GM23338 (cell line): ENCODE data around the gene PDE1C. TPM values are rescaled to one million over a fixed set of nuclear protein-coding genes. Genes with fewer than 3 reads are reported as not detected.

ENCODE experiments used
- ATAC-seq: fragments of 200-7000 bp; cut with Tn5 transposase; 3 replicates; pipeline ENCODE4 v1.9.1; 2020
- DNase-seq: peaks from one replicate; pipeline ENCODE4 v3.0.0-alpha.2; 2015; ENCODE audit warnings: low spot score
- H2AFZ ChIP-seq: fragments of 200-600 bp; sonication (generic); 2 replicates; pipeline ENCODE4 v1.8.0; 2016; ENCODE audit warnings: antibody characterized with exemption, mild to moderate bottlenecking, moderate library complexity
- H3F3A ChIP-seq: fragments of 200-600 bp; sonication (generic); replicated peaks from 2 replicates; pipeline ENCODE4 v1.8.0; 2017; ENCODE audit warnings: antibody characterized with exemption, mixed run types, low read depth
- H3K27ac ChIP-seq: fragments of 200-600 bp; sonication (generic); 2 replicates; pipeline ENCODE4 v1.6.1; 2016; ENCODE audit warnings: low read depth
- H3K27me3 ChIP-seq: fragments of 200-600 bp; sonication (generic); 2 replicates; pipeline ENCODE4 v1.8.0; 2016; ENCODE audit warnings: mild to moderate bottlenecking, mixed run types, moderate library complexity; ENCODE audit not compliant: insufficient read depth
- H3K36me3 ChIP-seq: fragments of 200-600 bp; sonication (generic); 2 replicates; pipeline ENCODE4 v1.8.0; 2016; ENCODE audit warnings: mild to moderate bottlenecking; ENCODE audit not compliant: insufficient read depth
- H3K4me1 ChIP-seq: fragments of 200-600 bp; sonication (generic); 2 replicates; pipeline ENCODE4 v1.8.0; 2016; ENCODE audit warnings: mild to moderate bottlenecking, moderate library complexity; ENCODE audit not compliant: insufficient read depth
- H3K4me2 ChIP-seq: fragments of 200-600 bp; sonication (generic); 2 replicates; pipeline ENCODE4 v1.7.1; 2017; ENCODE audit warnings: mixed run types
- H3K4me3 ChIP-seq: fragments of 200-600 bp; sonication (generic); 2 replicates; pipeline ENCODE4 v1.6.1; 2016; ENCODE audit warnings: mixed run types
- H3K79me2 ChIP-seq: fragments of 200-600 bp; sonication (generic); replicated peaks from 2 replicates; pipeline ENCODE4 v1.8.0; 2017; ENCODE audit warnings: mild to moderate bottlenecking; ENCODE audit not compliant: insufficient read depth
- H3K9me2 ChIP-seq: fragments of 200-600 bp; sonication (generic); 2 replicates; pipeline ENCODE4 v1.8.0; 2017; ENCODE audit not compliant: insufficient read depth
- H4K20me1 ChIP-seq: fragments of 200-600 bp; sonication (generic); replicated peaks from 2 replicates; pipeline ENCODE4 v1.8.0; 2017; ENCODE audit warnings: mild to moderate bottlenecking; ENCODE audit not compliant: insufficient read depth
- H3K27ac Mint-ChIP-seq: 2 replicates; pipeline ENCODE4 v1.8.0; 2020; ENCODE audit warnings: inconsistent platforms, mild to moderate bottlenecking, moderate library complexity, mixed read lengths
- H3K27me3 Mint-ChIP-seq: 3 replicates; pipeline ENCODE4 v1.8.0; 2022; ENCODE audit warnings: low read depth, mild to moderate bottlenecking, moderate library complexity, mixed read lengths, inconsistent platforms; ENCODE audit not compliant: insufficient read depth, poor library complexity
- H3K36me3 Mint-ChIP-seq: 3 replicates; pipeline ENCODE4 v1.8.0; 2021; ENCODE audit warnings: low read depth, mild to moderate bottlenecking, inconsistent platforms, moderate library complexity, mixed read lengths
- H3K4me1 Mint-ChIP-seq: 3 replicates; pipeline ENCODE4 v1.8.0; 2020; ENCODE audit warnings: mild to moderate bottlenecking, inconsistent platforms, mixed read lengths
- H3K4me3 Mint-ChIP-seq: 3 replicates; pipeline ENCODE4 v1.8.0; 2021; ENCODE audit warnings: moderate library complexity, mild to moderate bottlenecking, inconsistent platforms, mixed read lengths
- H3K9me3 Mint-ChIP-seq: 3 replicates; pipeline ENCODE4 v1.8.0; 2020; ENCODE audit warnings: moderate library complexity, mild to moderate bottlenecking, inconsistent platforms, mixed read lengths
- CREB1 ChIP-seq: fragments of 250-450 bp; sonication (Bioruptor Pico); IDR thresholded peaks from 2 replicates; pipeline ENCODE4 v1.5.0; 2020; ENCODE audit warnings: low read depth, mild to moderate bottlenecking, moderate library complexity
- EZH2 ChIP-seq: fragments of 200-600 bp; sonication (generic); IDR thresholded peaks from one replicate; pipeline ENCODE4 v1.8.0; 2017; ENCODE audit warnings: antibody characterized with exemption, mild to moderate bottlenecking, low read depth; ENCODE audit not compliant: unreplicated experiment
- EZH2phosphoT487 ChIP-seq: fragments of 200-600 bp; sonication (generic); IDR thresholded peaks from one replicate; pipeline ENCODE4 v1.8.1; 2018; ENCODE audit warnings: antibody characterized with exemption; ENCODE audit not compliant: unreplicated experiment
- JUNB ChIP-seq: IDR thresholded peaks from one replicate; pipeline ENCODE4 v1.6.1; 2016; ENCODE audit warnings: antibody characterized with exemption; ENCODE audit not compliant: unreplicated experiment
- NANOG ChIP-seq: IDR thresholded peaks from 2 replicates; pipeline ENCODE4 v1.6.1; 2016; ENCODE audit warnings: antibody characterized with exemption, borderline replicate concordance
- STAT1 ChIP-seq: IDR thresholded peaks from one replicate; pipeline ENCODE4 v1.6.1; 2016; ENCODE audit warnings: antibody characterized with exemption; ENCODE audit not compliant: unreplicated experiment
- ZNF331 ChIP-seq: fragments of 250-450 bp; sonication (Bioruptor Pico); IDR thresholded peaks from 2 replicates; pipeline ENCODE4 v1.5.0; 2020; ENCODE audit warnings: low read depth, mild to moderate bottlenecking, moderate library complexity
- polyA plus RNA-seq: library from polyadenylated mRNA; unstranded; fragments of >200 nt; fragmentation: Nextera tagmentation; extraction: Ambion mirVana; gene quantifications from 2 replicates; pipeline ENCODE4 v1.2.1, GENCODE V29; 2016
- total RNA-seq: library from RNA; depleted of rRNA; stranded (reverse); fragments of >200 nt; shearing (Covaris generic); gene quantifications from 2 replicates; pipeline ENCODE4 v1.2.3, GENCODE V29; 2014
- TF ChIP-seq, protein P1 (sequence below): fragments of 250-450 bp; sonication (Bioruptor Pico); IDR thresholded peaks from 2 replicates; pipeline ENCODE4 v1.5.0; 2020; ENCODE audit warnings: mild to moderate bottlenecking, moderate library complexity
- TF ChIP-seq, protein P2 (sequence below), 2 experiments: fragments of 200-600 bp in 1 of 2; sonication (generic) in 1 of 2; conservative IDR thresholded peaks; 2 replicates each; pipeline versions ENCODE4 v1.5.1 to v1.6.1; 2016 to 2017; ENCODE audit warnings: antibody characterized with exemption in 2 of 2, low read depth in 2 of 2, mild to moderate bottlenecking in 2 of 2, moderate library complexity in 1 of 2
- TF ChIP-seq, protein P3 (sequence below): IDR thresholded peaks from 2 replicates; pipeline ENCODE4 v1.6.1; 2016; ENCODE audit warnings: antibody characterized with exemption
- TF ChIP-seq, protein P4 (sequence below): IDR thresholded peaks from one replicate; pipeline ENCODE4 v1.6.1; 2018; ENCODE audit warnings: antibody characterized with exemption; ENCODE audit not compliant: unreplicated experiment

The PDE1C gene
- total and polyA plus RNA-seq, 2 experiments from 2014 or later = 0.28 TPM; not detected in 1

DNA sequence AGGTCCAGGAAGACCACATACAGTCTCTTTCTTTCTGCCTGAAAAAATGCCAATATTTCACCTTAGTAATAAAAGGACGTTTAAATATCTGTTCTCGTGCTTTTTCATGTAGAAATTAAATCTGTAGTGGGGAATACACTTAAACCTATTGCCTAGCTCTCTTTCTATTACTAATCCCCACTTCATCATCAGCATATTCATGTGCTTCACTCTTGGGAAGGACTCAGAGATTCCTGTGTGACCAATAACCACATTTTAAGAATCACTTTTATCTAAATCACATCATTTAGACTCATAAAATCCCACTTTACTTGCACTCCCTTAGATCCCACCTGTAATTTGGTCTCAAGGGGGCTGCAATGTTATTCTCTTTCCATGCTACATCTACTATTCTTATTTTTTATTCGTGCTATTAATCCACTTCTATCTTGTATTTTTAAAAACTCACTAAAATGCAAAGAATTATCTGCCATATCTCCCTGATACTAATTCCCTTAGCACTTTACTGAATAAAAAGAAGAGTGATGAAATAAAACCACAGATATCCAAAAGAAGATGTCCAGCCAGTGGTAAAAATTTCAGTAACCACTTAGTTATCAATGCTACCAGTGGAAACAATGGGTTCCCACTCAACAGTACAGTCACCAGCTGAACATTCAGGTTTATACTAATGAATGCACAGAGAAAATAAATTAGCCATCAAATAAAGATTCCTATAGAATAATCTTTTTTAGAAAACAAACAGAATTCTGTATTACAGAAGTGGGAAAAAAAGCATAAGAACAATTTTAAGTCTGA is 281.1 kb downstream of the PDE1C start (continued):
- no peak for TF ChIP-seq STAT1
- no peak for TF ChIP-seq NANOG

DNA sequence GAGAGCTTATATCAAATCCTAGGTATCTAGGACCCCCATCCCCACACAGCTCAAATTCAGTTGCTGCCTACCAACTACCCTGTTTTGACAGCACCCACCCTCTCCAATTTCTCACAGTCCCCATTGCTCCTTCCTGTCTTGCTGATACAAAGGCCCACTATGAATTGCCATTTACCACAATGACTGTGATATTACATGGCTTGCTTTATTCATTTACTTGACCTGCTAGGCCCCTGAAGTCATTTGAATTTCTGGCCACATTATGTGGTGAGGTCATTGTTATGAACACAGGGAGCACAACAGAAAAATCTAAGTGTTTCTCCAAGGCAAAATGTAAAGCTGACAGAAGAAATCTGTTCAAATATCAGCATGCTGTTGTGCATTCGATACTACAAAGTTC is 281.8 kb downstream of the PDE1C start:
- H3K4me3 Mint-ChIP-seq = no peak overlapping the region
- H3K36me3 Mint-ChIP-seq = no peaks in the 10 kb centered on the region
- no peak overlapping the region for H3K27ac ChIP-seq
- no peaks in the 10 kb centered on the region for H3K79me2 ChIP-seq
- H3K36me3 ChIP-seq = no peaks in the 10 kb centered on the region
- no peak for DNase-seq
- H3K27me3 Mint-ChIP-seq = no peaks in the 10 kb centered on the region
- H3K4me1 Mint-ChIP-seq = no peaks in the 10 kb centered on the region
- H3F3A ChIP-seq = no peaks in the 10 kb centered on the region
- H3K27ac Mint-ChIP-seq = no peak overlapping the region
- no peak for ATAC-seq
- H2AFZ ChIP-seq = no peak overlapping the region
- no peaks in the 10 kb centered on the region for H3K9me3 Mint-ChIP-seq
- H3K4me3 ChIP-seq = no peak overlapping the region
- 0 out of 2 replicates have a peak, but pooled peaks cover 3% of the 10 kb centered on the region for H3K4me1 ChIP-seq
- H3K4me2 ChIP-seq = no peak overlapping the region
- H4K20me1 ChIP-seq = peaks cover 3% of the 10 kb centered on the region; the same call in 1 of the 2 replicates
- H3K9me2 ChIP-seq = no peaks in the 10 kb centered on the region; the same call in 1 of the 2 replicates
- H3K27me3 ChIP-seq = peaks cover 5% of the 10 kb centered on the region; the same call in 1 of the 2 replicates
- TF ChIP-seq, protein P1, sequence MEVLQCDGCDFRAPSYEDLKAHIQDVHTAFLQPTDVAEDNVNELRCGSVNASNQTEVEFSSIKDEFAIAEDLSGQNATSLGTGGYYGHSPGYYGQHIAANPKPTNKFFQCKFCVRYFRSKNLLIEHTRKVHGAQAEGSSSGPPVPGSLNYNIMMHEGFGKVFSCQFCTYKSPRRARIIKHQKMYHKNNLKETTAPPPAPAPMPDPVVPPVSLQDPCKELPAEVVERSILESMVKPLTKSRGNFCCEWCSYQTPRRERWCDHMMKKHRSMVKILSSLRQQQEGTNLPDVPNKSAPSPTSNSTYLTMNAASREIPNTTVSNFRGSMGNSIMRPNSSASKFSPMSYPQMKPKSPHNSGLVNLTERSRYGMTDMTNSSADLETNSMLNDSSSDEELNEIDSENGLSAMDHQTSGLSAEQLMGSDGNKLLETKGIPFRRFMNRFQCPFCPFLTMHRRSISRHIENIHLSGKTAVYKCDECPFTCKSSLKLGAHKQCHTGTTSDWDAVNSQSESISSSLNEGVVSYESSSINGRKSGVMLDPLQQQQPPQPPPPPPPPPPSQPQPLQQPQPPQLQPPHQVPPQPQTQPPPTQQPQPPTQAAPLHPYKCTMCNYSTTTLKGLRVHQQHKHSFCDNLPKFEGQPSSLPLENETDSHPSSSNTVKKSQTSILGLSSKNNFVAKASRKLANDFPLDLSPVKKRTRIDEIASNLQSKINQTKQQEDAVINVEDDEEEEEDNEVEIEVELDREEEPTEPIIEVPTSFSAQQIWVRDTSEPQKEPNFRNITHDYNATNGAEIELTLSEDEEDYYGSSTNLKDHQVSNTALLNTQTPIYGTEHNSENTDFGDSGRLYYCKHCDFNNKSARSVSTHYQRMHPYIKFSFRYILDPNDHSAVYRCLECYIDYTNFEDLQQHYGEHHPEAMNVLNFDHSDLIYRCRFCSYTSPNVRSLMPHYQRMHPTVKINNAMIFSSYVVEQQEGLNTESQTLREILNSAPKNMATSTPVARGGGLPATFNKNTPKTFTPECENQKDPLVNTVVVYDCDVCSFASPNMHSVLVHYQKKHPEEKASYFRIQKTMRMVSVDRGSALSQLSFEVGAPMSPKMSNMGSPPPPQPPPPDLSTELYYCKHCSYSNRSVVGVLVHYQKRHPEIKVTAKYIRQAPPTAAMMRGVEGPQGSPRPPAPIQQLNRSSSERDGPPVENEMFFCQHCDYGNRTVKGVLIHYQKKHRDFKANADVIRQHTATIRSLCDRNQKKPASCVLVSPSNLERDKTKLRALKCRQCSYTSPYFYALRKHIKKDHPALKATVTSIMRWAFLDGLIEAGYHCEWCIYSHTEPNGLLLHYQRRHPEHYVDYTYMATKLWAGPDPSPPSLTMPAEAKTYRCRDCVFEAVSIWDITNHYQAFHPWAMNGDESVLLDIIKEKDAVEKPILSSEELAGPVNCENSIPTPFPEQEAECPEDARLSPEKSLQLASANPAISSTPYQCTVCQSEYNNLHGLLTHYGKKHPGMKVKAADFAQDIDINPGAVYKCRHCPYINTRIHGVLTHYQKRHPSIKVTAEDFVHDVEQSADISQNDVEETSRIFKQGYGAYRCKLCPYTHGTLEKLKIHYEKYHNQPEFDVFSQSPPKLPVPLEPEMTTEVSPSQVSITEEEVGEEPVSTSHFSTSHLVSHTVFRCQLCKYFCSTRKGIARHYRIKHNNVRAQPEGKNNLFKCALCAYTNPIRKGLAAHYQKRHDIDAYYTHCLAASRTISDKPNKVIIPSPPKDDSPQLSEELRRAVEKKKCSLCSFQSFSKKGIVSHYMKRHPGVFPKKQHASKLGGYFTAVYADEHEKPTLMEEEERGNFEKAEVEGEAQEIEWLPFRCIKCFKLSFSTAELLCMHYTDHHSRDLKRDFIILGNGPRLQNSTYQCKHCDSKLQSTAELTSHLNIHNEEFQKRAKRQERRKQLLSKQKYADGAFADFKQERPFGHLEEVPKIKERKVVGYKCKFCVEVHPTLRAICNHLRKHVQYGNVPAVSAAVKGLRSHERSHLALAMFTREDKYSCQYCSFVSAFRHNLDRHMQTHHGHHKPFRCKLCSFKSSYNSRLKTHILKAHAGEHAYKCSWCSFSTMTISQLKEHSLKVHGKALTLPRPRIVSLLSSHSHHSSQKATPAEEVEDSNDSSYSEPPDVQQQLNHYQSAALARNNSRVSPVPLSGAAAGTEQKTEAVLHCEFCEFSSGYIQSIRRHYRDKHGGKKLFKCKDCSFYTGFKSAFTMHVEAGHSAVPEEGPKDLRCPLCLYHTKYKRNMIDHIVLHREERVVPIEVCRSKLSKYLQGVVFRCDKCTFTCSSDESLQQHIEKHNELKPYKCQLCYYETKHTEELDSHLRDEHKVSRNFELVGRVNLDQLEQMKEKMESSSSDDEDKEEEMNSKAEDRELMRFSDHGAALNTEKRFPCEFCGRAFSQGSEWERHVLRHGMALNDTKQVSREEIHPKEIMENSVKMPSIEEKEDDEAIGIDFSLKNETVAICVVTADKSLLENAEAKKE (CRISPR knock-in tag) = no peak
- TF ChIP-seq, protein P2, sequence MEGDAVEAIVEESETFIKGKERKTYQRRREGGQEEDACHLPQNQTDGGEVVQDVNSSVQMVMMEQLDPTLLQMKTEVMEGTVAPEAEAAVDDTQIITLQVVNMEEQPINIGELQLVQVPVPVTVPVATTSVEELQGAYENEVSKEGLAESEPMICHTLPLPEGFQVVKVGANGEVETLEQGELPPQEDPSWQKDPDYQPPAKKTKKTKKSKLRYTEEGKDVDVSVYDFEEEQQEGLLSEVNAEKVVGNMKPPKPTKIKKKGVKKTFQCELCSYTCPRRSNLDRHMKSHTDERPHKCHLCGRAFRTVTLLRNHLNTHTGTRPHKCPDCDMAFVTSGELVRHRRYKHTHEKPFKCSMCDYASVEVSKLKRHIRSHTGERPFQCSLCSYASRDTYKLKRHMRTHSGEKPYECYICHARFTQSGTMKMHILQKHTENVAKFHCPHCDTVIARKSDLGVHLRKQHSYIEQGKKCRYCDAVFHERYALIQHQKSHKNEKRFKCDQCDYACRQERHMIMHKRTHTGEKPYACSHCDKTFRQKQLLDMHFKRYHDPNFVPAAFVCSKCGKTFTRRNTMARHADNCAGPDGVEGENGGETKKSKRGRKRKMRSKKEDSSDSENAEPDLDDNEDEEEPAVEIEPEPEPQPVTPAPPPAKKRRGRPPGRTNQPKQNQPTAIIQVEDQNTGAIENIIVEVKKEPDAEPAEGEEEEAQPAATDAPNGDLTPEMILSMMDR (conservative IDR thresholded peaks at IDR 0.05; ENCODE audit: low read depth in 2 of 2) = no peak
- TF ChIP-seq CREB1 (CRISPR knock-in tag) (no peak), NANOG (no peak), ZNF331 (CRISPR knock-in tag) (no peak), EZH2 (no peak), JUNB (no peak), EZH2phosphoT487 (no peak), STAT1 (no peak)
- TF ChIP-seq, protein P3, sequence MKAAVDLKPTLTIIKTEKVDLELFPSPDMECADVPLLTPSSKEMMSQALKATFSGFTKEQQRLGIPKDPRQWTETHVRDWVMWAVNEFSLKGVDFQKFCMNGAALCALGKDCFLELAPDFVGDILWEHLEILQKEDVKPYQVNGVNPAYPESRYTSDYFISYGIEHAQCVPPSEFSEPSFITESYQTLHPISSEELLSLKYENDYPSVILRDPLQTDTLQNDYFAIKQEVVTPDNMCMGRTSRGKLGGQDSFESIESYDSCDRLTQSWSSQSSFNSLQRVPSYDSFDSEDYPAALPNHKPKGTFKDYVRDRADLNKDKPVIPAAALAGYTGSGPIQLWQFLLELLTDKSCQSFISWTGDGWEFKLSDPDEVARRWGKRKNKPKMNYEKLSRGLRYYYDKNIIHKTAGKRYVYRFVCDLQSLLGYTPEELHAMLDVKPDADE = no peak
- TF ChIP-seq, protein P4, sequence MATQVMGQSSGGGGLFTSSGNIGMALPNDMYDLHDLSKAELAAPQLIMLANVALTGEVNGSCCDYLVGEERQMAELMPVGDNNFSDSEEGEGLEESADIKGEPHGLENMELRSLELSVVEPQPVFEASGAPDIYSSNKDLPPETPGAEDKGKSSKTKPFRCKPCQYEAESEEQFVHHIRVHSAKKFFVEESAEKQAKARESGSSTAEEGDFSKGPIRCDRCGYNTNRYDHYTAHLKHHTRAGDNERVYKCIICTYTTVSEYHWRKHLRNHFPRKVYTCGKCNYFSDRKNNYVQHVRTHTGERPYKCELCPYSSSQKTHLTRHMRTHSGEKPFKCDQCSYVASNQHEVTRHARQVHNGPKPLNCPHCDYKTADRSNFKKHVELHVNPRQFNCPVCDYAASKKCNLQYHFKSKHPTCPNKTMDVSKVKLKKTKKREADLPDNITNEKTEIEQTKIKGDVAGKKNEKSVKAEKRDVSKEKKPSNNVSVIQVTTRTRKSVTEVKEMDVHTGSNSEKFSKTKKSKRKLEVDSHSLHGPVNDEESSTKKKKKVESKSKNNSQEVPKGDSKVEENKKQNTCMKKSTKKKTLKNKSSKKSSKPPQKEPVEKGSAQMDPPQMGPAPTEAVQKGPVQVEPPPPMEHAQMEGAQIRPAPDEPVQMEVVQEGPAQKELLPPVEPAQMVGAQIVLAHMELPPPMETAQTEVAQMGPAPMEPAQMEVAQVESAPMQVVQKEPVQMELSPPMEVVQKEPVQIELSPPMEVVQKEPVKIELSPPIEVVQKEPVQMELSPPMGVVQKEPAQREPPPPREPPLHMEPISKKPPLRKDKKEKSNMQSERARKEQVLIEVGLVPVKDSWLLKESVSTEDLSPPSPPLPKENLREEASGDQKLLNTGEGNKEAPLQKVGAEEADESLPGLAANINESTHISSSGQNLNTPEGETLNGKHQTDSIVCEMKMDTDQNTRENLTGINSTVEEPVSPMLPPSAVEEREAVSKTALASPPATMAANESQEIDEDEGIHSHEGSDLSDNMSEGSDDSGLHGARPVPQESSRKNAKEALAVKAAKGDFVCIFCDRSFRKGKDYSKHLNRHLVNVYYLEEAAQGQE = no peak
